EL (cell line): ENCODE data around the gene KLHL3.
A peak's percentile ranks its signal among the peaks of the same experiment; 100 is the strongest.
"Not testable (repeated sequence)": the region's sequence is repeated elsewhere in the genome, so short reads cannot be mapped to it uniquely, and the experiment has no call there.

ENCODE experiments used
- DNase-seq: peaks from one replicate; pipeline ENCODE4 v3.0.0-alpha.2; 2016

The KLHL3 gene, protein sequence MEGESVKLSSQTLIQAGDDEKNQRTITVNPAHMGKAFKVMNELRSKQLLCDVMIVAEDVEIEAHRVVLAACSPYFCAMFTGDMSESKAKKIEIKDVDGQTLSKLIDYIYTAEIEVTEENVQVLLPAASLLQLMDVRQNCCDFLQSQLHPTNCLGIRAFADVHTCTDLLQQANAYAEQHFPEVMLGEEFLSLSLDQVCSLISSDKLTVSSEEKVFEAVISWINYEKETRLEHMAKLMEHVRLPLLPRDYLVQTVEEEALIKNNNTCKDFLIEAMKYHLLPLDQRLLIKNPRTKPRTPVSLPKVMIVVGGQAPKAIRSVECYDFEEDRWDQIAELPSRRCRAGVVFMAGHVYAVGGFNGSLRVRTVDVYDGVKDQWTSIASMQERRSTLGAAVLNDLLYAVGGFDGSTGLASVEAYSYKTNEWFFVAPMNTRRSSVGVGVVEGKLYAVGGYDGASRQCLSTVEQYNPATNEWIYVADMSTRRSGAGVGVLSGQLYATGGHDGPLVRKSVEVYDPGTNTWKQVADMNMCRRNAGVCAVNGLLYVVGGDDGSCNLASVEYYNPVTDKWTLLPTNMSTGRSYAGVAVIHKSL

DNA sequence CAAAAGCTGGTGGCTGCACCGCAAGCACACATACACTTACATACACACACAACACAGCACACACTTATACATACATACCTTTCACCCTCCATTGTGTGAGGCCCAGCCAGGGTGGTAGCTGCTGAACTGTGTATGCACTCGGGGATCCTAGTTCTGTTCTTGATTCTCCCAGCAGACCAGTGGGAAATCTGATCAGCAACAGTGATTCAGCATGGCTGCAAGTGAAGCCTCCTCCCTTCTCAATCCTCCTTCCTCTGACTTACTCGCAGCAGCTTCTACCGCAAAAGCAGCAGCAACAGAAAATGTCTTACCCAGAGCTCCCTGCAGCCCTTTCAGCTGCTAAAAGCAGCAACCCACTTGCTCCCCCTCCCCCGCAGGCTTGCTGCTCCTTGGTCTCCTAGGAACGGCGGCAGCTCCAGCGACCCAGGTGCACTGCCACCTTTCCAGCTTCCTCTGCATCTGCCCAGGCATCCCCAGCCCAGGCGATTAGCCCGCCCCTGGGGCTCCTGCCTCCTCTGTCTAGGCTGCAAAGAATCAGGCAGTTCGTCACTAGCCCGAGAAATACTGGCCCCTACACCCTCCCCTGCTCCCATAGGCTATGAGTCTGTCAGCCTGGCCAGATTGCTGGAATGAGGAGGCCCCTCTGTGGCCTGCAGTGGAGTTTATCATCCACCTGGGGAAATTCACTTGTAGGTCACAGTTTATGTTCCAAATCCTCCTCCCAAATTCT is at the start of gene KLHL3:
KLHL3 (minus strand) TSS at position 535 of the 730 bp plus-strand sequence; CDS start at position 92, 443 bp downstream.
- DNase-seq, result peak; percentile 45

DNA sequence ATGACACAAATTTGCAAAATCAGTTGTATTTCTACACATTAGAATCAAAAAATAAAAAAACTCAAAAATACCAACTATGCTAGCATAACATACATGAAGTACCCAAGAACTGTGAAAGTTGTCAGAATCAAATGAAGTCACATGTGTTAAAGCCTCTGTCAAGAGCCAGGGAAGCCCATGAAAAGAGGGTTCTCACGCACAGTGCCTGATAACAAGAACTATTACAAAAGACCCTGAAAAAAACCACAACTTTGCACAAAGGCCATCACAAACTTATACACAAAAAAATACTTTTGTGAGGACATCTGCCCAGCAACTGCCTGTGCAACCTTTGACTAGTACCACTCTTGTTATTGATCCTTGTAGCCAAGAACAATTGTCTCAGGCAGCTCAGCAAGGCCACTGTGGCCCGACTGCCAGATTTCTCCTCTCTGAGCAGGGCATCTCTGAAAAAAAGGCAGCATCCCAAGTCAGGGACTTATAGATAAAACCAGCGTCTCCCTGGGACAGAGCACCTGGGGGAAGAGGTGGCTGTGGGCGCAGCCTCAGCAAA is 47.2 kb upstream of the KLHL3 start:
- no peak for DNase-seq

DNA sequence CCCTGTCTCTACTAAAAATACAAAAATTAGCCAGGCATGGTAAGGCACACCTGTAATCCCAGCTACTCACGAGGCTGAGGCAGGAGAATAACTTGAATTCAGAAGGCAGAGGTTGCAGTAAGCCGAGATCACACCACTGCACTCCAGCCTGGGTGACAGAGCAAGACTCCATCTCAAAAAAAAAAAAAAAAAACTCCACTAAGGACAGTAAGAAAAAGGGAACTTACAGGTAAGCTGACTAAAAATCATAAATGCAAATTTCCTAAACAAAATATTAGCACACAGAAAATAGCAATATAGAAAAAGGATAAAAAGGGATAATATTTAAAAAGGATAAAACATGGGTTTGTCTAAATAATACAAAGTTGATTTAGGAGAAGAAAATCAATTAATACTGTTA is 46.2 kb upstream of the KLHL3 start:
- DNase-seq, result no peak

DNA sequence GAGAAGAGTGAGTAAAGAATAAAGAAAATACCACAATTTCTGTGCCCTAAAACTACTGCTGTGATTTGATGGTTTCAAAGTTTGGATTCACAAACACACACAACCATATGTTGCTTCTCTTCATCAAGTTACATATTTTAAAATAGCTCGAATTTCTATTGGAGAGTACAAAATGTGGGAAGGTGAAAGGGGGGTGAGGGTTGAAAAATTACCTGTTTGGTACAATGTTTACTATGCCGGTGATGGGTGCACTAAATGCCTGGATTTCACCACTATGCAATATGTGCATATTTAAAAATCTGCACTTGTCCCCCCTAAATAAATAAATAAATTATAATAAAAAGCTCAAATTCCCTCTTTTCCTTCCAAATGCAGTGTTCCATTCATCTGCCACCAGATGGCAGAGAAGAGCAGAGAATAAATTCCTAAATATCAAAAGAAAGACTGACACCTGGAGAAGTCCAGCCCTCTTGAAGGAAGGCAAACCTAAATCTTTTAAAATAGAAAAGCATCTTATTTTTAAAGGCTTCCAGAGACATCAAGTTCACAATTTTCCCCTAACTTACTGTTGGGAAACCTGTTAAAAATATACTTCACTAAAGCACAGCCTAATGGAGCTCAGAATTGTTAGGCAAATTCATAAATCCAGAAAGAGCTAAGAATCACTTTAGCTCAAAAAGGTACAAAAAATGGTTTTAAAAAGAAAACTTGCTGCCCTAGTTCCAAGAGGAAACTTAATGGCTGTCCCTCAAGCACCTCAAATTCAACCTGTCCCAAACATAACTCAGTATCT is 43.1 kb upstream of the KLHL3 start:
- DNase-seq, result peak; percentile 53

DNA sequence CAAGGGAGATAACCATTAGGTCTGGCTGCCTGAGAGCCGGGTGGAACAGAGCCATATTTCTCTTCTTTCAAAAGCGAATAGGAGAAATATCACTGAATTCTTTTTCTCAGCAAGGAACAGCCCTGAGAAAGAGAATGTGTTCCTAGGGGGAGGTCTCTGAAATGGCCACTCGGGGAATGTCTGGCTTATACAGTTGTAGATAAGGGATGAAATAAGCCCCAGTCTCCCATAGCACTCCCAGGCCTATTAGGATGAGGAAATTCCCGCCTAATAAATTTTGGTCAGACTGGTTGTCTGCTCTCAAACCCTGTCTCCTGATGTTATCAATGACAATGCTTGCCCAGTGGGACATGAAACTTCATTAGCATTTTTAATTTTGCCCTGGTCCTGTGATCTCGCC is 32.0 kb upstream of the KLHL3 start:
- not testable (repeated sequence) for DNase-seq

DNA sequence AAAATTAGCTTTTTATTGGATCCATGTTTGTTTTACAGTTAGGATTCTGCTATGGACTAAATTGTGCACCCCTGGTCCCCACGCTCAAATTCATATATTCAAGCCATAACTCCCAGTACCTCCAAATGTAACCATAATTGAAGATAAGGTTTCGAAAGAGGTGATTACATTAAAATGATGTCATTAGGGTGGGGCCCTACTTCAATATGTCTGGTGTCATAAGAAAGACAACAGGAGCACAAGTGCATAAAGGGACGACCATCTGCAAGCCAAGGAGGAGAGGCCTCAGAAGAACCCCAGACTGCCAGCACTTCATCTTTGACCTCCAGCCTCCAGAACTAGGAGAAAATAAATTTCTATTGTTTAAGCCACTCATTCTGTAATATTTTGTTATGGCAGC is 25.7 kb upstream of the KLHL3 start:
- peak; percentile 13 for DNase-seq

DNA sequence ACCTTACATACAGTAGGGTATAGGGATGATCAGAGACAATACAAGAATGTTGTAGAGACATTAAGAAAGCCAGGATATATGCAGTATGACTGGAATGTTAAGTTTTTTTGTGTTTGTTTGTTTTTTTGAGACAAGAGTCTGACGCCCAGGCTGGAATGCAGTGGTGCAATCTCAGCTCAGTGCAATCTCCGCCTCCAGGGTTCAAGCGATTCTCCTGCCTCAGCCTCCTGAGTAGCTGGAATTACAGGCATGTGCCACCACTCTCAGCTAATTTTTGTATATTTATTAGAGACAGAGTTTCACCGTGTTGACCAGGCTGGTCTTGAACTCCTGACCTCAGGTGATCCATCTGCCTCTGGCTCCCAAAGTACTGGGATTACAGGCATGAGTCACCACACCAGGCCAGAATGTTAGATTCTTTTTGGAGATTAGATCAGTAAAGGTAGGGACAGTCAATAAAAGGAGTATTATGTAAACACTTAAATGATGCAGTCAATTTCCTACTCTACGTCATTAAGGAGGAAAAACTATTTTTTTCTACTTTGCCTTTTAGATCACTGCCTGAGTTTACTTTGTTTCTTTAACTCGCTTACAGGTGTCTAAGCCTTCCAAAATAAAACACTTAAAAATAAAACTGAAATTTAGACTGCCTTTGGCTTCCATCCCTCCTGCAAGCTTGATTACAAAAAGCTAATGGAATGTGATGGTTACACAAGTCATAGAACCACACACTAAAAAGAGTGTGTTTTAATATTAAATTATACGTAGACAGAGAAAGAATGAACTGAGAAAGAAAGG is 25.0 kb upstream of the KLHL3 start:
- peak; percentile 58 for DNase-seq

DNA sequence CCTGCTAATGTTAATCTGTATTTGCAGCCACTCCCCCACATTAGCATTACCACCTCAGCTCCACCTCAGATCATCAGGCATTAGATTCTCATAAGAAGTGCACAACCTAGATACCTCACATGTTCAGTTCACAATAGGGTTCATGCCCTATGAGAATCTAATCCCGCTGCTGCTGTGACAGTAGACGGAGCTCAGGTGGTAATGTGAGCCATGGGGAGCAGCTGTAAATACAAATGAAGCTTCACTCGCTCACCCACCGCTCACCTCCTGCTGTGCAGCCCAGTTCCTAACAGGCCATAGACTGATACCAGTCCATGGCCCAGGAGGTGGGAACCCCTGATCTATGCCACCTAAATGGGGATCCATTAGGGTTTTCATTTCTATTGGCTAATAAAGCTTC is 24.4 kb upstream of the KLHL3 start:
- DNase-seq, result no peak

DNA sequence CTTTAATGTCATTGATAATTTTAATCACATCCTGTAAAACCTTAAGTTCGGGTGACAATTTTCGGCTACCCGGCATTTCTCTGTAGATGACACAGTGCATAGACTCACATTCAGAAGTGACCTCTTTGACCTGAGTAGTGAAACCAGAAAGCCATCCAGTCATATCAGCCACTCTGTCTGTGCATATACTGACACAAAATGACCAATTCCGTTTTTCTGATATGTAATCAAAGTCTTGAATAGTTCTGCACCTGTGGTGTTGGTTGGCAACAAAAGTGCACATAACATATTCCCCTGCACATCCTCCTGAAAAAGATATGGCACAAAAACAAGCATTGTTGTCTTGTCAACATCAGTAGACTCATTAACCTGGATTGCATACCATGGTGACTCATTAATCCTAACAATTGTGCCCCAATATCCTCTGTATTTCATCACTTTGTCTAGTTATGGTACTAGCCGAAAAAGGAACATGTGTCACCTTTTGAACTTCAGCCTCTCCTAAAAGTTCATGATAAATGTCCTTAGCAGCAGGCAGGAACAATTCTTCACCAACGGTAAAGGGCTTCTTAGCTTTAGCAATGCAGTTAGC is 22.9 kb upstream of the KLHL3 start:
- DNase-seq, result peak; percentile 21

DNA sequence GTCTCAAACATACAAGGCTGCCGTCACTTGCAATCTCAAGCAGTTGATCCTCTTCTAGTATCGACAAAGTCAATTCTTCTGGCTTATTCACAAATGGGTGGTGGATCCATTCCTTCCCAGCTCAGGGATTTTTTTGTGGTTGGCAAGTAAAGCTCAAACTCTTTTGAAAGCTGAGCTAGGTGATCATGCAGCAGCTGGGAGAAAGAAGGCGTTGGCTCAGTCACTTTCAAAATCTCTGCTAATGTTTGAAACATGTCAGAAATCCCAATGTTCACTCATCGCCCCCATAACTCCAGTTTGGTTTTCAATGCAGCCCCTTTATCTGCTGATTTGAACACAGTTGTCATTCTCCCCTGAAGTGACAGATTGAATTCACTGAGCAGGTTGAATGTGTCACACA is 22.2 kb upstream of the KLHL3 start:
- no peak for DNase-seq

DNA sequence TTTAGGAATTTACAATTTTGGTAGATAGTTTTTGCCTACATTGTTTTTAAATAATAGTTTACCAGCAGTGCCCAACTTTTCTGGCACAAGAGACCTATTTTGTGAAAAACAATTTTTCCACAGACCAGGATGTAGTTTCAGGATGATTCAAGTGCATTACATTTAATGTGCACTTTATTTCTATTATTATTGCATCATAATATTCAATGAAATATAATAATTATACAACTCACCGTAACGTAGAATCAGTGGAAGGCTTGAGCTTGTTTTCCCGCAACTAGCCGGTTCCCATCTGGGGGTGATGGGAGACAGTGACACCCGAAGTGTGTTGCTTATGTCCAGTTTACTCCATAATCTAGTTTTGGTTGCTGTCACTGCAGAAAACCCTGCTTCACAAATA is 21.7 kb upstream of the KLHL3 start:
- no peak for DNase-seq

DNA sequence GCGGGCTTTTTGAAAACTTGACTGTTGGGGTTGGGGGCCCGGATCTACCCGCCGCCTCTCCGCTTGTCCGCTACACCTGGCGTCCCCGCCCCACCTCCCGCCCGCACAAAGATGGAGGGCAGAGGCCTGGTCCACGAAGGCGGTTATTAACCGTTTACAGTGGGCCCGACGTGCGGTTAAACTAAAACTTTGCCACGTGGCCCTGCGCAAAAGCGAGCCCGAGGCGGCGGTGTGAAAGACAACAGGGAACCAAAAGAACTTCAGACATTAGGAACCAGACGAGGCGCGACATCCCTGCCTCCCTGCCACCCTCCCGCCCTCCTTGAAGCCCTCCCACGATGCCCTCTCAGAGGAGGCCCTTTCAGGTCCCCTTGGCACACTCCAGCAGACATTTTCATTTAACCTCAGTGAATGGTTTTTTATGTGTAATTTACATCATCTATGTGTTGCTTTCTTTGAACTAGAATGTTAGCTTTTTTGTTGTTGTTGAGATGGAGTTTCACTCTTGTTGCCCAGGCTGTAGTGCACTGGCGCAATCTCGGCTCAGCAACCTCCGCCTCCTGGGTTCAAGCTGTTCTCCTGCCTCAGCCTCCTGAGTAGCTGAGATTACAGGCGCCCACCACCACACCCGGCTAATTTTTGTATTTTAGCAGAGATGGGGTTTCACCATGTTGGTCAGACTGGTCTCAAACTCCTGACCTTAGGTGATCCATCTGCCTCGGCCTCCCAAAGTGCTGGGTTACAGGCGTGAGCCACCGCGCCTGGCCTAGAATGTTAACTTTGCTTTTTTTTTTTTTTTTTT is 19.3 kb upstream of the KLHL3 start:
- no peak for DNase-seq

DNA sequence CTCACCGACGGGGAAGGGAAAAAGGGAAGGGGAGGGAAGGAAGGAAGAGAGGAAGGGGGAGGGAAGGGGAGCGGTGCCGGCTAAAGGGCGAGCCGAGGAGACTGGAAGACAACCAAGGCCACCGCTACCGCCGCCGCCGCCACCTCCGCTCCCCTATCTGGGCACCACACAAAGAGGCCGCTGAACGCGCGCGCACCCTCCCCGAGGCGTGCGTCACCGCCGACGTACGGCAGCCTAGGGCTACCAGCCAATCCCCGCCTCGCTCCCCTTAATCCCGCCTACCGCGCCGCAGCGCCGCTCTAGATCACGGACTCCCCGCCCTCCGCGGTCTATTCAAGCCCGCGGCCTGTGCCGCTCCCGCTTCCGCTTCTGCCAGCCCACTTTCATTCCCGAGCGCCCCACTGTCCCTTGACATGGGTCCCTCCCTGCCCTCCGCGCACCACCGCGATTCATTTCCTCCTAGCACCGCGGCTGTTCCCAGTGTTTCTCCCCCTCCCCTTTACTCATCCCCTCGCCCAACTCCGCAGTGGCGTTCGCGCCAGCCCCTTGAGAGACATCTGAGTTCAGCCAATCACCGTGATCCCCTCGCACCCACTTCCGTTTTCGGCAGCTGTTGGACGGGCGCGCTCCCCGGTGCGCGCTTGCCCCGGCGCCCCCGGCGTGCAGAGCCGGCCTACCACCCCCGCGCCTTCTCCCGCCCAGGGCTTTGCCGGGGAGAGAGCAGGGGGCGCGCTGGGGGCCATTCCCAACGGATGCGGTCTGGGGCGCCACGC is 18.5 kb upstream of the KLHL3 start, which contains the start of gene HNRNPA0:
HNRNPA0 (minus strand) TSS at position 176 of the 773 bp plus-strand sequence. CDS start 297 bp downstream, outside the sequence.
- DNase-seq, result peak; percentile 97

DNA sequence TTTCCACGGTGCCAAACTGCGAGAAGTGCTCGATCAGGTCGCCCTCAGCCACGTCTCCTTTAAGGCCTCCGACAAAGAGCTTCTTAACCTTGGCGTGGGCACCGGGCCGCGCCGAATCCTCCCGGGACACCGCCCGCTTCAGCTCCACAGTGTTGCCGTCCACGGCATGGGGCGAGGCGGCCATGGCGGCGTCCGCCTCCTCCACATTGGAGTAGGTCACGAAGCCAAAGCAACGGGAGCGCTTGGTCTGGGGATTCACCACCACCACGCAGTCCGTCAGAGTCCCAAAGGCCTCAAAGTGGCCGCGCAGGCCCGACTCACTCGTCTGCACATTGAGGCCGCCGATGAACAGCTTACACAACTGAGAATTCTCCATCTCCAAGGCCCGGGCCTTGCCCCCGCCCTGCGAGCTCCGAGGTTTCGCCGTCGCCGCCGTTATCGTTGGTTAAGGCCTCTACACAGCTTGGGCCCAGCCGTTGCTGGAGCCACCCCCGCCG is 17.9 kb upstream of the KLHL3 start:
- no peak for DNase-seq

DNA sequence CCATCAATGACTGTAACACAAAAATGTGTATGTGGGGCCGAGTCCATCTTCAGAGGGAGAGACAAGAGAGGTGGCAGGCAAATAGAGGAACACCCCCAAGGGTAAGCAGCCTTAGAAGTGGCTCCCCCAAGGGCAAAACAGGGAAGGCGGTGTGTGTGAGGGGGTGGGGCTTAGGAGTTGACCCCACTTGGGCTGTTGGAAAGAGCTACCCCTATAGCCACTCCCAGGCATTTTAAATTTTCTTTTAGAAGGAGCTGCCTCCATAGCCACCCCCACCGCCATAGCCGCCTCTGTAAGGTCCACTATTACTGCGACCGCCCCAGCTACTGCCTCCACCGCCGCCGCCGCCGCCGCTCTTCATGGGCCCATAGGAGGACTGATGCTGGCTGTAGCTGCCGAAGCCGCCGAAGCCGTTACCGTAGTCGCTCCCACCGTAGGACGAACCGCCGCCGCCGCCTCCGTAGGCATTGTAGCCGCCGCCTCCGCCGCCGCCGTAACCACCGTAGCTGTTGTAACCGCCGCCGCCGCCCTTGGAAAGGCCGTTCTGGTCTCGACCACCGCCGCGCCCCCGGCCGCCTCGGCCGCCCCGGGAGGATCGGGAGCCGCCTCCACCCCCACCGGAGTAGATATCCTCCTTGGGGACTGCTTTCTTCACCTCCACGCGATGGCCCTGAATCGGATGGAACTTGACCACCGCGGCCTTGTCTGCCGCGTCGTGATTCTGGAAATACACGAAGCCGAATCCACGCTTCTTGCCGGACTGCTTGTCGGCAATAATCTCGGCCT is 17.2 kb upstream of the KLHL3 start:
- peak; percentile 55 for DNase-seq

DNA sequence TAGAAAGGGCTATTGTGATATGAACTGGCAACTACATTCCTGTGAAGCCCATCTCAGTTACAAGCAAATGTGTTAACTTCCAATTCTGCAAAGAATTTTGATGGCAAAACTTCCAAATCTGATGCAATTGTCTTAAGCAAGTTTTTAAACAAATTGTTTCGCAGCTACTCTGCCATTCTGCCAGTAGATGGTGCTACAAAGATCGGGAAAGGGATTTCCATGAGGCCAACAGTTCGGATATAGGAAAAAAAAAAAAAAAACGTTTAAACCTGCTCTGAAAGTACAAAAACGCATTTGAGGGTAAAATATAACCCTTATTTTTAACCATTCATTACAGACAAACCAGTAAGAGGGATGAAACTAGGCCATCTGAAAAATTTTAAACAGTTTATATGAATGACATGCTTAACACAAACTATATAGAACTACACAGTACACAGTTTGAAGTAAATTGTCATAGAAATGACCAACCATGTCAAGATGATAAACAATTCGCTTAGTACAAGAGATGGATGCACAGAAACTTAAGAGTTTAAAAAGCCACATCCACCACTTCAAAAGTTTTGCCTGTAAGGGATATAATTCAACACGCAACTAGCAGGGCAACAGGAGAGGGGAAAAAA is 16.1 kb upstream of the KLHL3 start:
- peak; percentile 75 for DNase-seq

DNA sequence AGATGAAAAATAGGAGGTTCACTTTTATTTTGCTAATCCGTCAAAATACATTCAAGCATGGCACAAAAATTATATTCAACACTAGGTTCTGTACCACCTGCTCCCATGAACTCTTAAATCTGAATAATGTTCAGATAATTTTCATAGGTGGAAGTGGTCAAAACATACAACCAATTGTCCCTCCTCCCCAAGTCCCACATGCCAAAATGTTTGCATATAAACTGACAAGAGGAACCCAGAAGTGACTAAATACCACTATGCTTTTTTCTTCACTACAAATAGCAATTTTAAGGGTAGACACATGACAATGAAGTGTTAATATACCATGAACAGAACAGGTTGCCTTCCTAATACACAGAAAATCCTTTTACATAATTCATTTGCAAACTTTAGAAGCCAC is 14.5 kb upstream of the KLHL3 start:
- no peak for DNase-seq

DNA sequence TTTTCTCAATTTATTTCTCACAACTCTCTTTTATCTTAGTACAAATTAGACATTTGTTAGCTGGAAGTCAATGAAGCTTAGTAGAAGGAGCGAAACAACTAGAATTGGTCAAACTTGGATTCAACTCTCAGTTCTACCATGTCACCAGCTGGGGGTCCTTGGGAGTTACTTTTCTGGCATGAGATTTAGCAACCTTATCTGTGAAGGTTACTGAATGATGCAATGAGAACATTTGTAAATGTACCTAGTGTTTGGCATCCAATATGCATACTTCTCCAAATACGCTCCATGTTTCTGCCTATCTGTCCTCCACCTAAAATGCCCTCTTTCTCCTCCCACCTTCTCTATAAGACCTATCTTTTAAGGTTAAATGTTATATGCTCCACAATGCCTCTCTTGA is 12.0 kb upstream of the KLHL3 start:
- no peak for DNase-seq
